ENCODE data around the gene ATG13. TPM values are rescaled to one million over a fixed set of nuclear protein-coding genes. Genes with fewer than 3 reads are reported as not detected.

Gene ATG13
- total RNA-seq, 4 donors from 2014 or later = 40.9 to 79.4 (median 66.4) TPM

DNA sequence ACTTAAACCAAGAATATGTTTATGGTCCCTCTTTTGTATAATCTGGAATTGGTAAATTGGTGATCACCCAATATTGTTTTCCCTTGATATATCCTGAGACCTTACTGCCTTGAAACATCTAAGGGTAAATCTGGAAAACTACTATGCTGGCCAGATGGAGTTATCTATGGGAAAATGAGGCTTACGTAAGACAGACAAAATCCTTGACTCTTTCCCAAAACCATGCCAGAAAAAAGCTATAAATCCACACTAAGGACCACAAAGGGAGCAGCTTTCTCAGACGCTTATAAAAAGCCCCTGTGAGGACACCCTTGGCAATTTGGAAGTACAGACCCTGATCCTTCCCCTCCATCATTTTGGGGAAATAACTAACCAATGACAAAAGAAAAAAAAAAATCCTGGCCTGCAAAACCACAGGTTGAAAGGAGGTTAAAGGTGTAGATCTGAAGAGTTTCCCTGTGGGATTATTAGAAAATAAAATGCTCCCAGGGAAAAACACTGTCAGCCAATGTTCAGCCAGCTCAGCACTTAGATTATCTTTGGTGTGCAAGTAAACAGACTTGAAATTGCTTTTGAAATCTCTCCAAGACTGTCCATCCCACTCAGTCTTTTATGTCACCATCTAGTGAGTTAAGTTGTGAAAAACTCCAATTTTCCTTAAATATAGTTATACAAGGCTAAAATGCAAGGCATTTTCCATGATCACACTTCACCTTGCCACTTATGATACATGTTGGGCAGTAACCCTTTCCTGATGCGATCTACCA is 17.0 kb upstream of the ATG13 start:
- Histone ChIP-seq H3K27ac (peak overlapping the region in 2 of 4 donors; percentile 4 to 21), H3K27me3 (no peaks in the 10 kb centered on the region), H3K4me1 (peaks cover 0 to 15% (median 0%) of the 10 kb centered on the region in 3 donors), H3K4me3 (no peak overlapping the region), H3K9me3 (no peaks in the 10 kb centered on the region), H3K36me3 (peaks cover 0 to 19% (median 0%) of the 10 kb centered on the region in 3 donors)
- DNase-seq = no peak
- 78 to 87% methylated on average over 2 to 3 of the region's 3 CpGs for WGBS, 2 donors
- intact Hi-C loops (cut with DNase I) = no loop called here
- no peak for TF ChIP-seq POLR2A (IDR thresholded peaks at IDR 0.05)
- TF ChIP-seq, protein P1, sequence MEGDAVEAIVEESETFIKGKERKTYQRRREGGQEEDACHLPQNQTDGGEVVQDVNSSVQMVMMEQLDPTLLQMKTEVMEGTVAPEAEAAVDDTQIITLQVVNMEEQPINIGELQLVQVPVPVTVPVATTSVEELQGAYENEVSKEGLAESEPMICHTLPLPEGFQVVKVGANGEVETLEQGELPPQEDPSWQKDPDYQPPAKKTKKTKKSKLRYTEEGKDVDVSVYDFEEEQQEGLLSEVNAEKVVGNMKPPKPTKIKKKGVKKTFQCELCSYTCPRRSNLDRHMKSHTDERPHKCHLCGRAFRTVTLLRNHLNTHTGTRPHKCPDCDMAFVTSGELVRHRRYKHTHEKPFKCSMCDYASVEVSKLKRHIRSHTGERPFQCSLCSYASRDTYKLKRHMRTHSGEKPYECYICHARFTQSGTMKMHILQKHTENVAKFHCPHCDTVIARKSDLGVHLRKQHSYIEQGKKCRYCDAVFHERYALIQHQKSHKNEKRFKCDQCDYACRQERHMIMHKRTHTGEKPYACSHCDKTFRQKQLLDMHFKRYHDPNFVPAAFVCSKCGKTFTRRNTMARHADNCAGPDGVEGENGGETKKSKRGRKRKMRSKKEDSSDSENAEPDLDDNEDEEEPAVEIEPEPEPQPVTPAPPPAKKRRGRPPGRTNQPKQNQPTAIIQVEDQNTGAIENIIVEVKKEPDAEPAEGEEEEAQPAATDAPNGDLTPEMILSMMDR (IDR thresholded peaks at IDR 0.05) = no peak

DNA sequence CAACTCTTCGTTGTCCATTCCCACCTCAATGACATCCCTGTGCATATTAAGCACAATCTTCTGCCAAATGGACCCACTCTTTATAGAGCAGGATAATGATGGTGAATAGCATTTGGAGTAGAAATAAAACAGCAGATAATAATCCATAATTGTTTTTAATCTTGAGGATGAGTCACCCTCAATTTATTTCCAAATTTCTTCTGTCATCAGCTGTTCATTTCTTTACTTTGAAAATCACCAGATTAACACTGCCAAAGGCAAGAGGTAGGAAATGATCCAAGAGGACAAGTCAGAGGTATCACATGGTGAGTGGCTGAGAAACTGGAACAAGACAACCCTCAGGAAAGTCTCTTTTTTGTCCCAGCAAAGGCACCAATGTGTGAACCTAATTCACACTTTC is 16.2 kb upstream of the ATG13 start:
- WGBS, 2 donors = 29 to 46% methylated on average over 1 of the region's 1 CpG
- no peak for DNase-seq
- Histone ChIP-seq H3K4me1 (peaks cover 0 to 15% (median 0%) of the 10 kb centered on the region in 3 donors), H3K27me3 (no peaks in the 10 kb centered on the region), H3K4me3 (no peak overlapping the region), H3K27ac (peak overlapping the region in 1 of 4 donors; percentile 9), H3K9me3 (no peaks in the 10 kb centered on the region), H3K36me3 (peaks cover 0 to 19% (median 0%) of the 10 kb centered on the region in 3 donors)
- intact Hi-C loops (cut with DNase I) = no loop called here
- TF ChIP-seq POLR2A (IDR thresholded peaks at IDR 0.05) = no peak
- TF ChIP-seq, protein P1 (IDR thresholded peaks at IDR 0.05) = no peak

DNA sequence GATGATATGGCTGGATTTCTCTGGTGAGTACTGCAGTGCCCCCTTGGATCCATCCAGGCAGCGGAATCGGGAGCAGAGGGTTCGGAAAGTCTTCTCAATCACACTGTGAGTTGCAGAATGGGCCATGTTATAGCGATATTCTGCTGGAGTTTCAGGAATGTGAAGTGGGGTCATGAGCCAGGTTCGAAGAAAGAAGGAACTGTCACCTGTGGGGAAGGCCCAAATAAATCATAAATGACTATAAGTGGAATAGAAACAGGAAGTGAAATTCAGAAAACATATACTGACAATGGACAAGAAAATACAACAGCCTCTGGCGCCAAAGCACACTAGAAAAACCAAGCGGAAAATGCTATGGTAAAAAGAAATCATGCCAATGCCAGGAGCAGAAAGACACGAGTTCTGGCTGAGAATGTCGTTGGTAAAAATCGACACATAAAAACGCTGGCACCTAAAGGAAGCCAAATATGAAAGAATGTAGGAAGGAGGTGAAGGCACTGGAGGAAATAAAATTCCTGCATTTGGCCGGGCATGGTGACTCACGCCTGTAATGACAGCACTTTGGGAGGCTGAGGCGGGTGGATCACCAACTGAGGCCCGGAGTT is 13.5 kb upstream of the ATG13 start:
- Histone ChIP-seq H3K4me3 (no peak overlapping the region), H3K36me3 (peaks cover 0 to 19% (median 0%) of the 10 kb centered on the region in 3 donors), H3K27ac (no peak overlapping the region), H3K4me1 (peaks cover 0 to 15% (median 0%) of the 10 kb centered on the region in 3 donors), H3K9me3 (no peaks in the 10 kb centered on the region), H3K27me3 (no peaks in the 10 kb centered on the region)
- TF ChIP-seq POLR2A (IDR thresholded peaks at IDR 0.05) = no peak
- TF ChIP-seq, protein P1 (IDR thresholded peaks at IDR 0.05) = no peak
- WGBS, 2 donors = 81 to 85% methylated on average over 13 to 15 of the region's 15 CpGs
- intact Hi-C loops (cut with DNase I) = no loop called here
- no peak for DNase-seq

- WGBS, 2 donors = 87 to 94% methylated on average over 1 of the region's 1 CpG
- TF ChIP-seq POLR2A (IDR thresholded peaks at IDR 0.05) = no peak
- TF ChIP-seq, protein P1 (IDR thresholded peaks at IDR 0.05) = no peak
Measured at GRCh38 chr11:46604796-46605195, 12.6 kb upstream of the ATG13 start.

GRCh38 chr11:46607516-46607915 is 9.8 kb upstream of the ATG13 start:
- no peaks in the 10 kb centered on the region for H3K27me3 ChIP-seq
- H3K4me3 ChIP-seq = no peak overlapping the region
- peaks cover 0 to 17% (median 0%) of the 10 kb centered on the region in 3 donors for H3K36me3 ChIP-seq
- TF ChIP-seq POLR2A (IDR thresholded peaks at IDR 0.05) = no peak
- TF ChIP-seq, protein P1 (IDR thresholded peaks at IDR 0.05) = no peak
- WGBS, 2 donors = 44 to 50% methylated on average over 1 of the region's 1 CpG
- H3K9me3 ChIP-seq = no peaks in the 10 kb centered on the region
- H3K27ac ChIP-seq = no peak overlapping the region
- intact Hi-C loops (cut with DNase I) = no loop called here
- H3K4me1 ChIP-seq = no peaks in the 10 kb centered on the region
- DNase-seq = no peak

More at GRCh38 chr11:46604796-46605195, 12.6 kb upstream of the ATG13 start:
- Histone ChIP-seq H3K4me1 (peaks cover 0 to 15% (median 0%) of the 10 kb centered on the region in 3 donors), H3K9me3 (no peaks in the 10 kb centered on the region), H3K4me3 (no peak overlapping the region), H3K27ac (no peak overlapping the region), H3K36me3 (peaks cover 0 to 19% (median 0%) of the 10 kb centered on the region in 3 donors), H3K27me3 (no peaks in the 10 kb centered on the region)
- no peak for DNase-seq
- intact Hi-C loops (cut with DNase I) = no loop called here
